Measurements from ENCODE around the gene RPL18.

The RPL18 gene

GRCh38 chr19:48642862-48643261 lies 23.9 kb upstream of the RPL18 start:
- H3K9me3 ChIP-seq (ENCODE audit: control insufficient read depth, low read length), result no peaks in the 10 kb centered on the region
- peaks cover 21% of the 10 kb centered on the region for H3K4me1 ChIP-seq (ENCODE audit: control insufficient read depth, insufficient read depth, low read length)
- H3K4me3 ChIP-seq (ENCODE audit: low read length), result no peak overlapping the region
- H3K36me3 ChIP-seq (ENCODE audit: control insufficient read depth, insufficient read depth, low read length, severe bottlenecking), result no peaks in the 10 kb centered on the region
- no peak overlapping the region for H3K9ac ChIP-seq (ENCODE audit: low read length)
- no peak for DNase-seq (ENCODE audit: low read depth)
- H3K27me3 ChIP-seq (replicated peaks; ENCODE audit: control insufficient read depth, insufficient read depth, low read length), result peaks cover 7% of the 10 kb centered on the region

DNA sequence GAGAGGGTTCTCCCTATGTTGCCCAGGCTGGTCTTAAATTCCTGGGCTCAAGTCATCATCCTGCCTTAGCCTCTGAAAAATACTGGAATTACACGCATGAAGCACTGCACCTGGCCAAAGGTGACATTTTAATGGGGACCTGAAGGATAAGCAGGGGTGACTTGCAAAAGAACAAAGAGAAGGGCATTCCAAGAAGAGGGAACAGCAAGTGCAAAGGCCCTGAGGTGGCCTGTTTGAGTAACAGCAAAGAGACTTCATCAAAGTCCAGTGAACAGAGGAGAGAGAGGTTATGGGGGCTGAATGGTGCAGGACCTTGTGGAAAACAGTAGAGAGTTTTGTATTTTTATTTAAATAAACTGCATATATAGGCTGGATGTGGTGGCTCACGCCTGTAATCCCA lies 22.9 kb upstream of the RPL18 start:
- H3K9me3 ChIP-seq (ENCODE audit: control insufficient read depth, low read length), result no peaks in the 10 kb centered on the region
- no peak overlapping the region for H3K9ac ChIP-seq (ENCODE audit: low read length)
- DNase-seq (ENCODE audit: low read depth), result no peak
- H3K4me1 ChIP-seq (ENCODE audit: control insufficient read depth, insufficient read depth, low read length), result peaks cover 23% of the 10 kb centered on the region
- peaks cover 7% of the 10 kb centered on the region for H3K27me3 ChIP-seq (replicated peaks; ENCODE audit: control insufficient read depth, insufficient read depth, low read length)
- H3K4me3 ChIP-seq (ENCODE audit: low read length), result no peak overlapping the region
- H3K36me3 ChIP-seq (ENCODE audit: control insufficient read depth, insufficient read depth, low read length, severe bottlenecking), result no peaks in the 10 kb centered on the region

DNA sequence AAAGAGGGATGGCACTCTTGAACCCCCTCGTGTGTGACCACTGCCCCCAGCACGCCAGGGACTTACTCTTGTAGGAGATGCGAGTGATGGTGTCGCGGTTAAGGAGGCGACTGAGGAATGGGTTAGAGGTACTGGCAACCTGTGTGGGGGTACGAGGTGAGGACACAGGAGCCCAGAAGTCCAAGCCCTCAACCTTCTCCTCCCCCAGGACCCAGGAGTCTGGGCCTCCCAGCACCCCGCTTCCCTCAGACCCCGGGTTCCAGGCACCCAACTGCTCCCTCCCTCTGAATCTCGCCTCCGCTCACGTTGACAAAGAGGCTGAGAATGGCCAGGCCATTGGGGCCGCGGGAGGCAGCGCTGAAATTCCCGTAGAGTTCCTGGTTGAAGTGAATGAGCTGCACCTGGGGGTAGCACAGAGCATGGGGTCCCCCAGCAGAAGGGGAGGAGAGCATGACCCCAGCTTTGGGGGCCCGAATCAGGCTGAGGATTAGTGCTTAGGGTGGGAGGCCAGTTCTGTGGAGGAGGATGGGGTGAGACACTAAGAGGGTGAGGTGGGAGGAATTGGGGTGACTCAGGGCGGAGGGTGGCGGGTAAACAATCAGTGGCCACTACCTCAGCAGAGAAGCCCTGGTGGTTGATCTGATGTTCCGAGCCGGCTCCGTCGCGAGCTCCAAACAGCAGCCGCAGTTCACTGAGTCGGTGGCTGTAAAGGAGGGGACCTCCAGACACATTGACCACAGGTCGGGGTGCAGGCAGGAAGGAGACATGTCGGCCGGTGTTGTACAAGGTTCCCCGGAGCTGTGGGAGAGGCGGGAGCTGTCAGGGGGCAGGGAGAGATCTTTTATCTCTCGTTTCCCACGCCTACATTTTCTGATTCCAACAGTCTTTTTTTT lies 20.8 kb upstream of the RPL18 start:
- Histone ChIP-seq H3K9ac (ENCODE audit: low read length) (no peak overlapping the region), H3K4me3 (ENCODE audit: low read length) (no peak overlapping the region), H3K36me3 (ENCODE audit: control insufficient read depth, insufficient read depth, low read length, severe bottlenecking) (no peaks in the 10 kb centered on the region), H3K4me1 (ENCODE audit: control insufficient read depth, insufficient read depth, low read length) (peaks cover 25% of the 10 kb centered on the region), H3K9me3 (ENCODE audit: control insufficient read depth, low read length) (no peaks in the 10 kb centered on the region), H3K27me3 (replicated peaks; ENCODE audit: control insufficient read depth, insufficient read depth, low read length) (no peaks in the 10 kb centered on the region)
- DNase-seq (ENCODE audit: low read depth), result no peak

- Histone ChIP-seq H3K9me3 (ENCODE audit: control insufficient read depth, low read length) (no peaks in the 10 kb centered on the region), H3K4me3 (ENCODE audit: low read length) (peak overlapping the region; percentile 54), H3K4me1 (ENCODE audit: control insufficient read depth, insufficient read depth, low read length) (peaks cover 31% of the 10 kb centered on the region), H3K9ac (ENCODE audit: low read length) (peak overlapping the region; percentile 91), H3K36me3 (ENCODE audit: control insufficient read depth, insufficient read depth, low read length, severe bottlenecking) (no peaks in the 10 kb centered on the region), H3K27me3 (replicated peaks; ENCODE audit: control insufficient read depth, insufficient read depth, low read length) (no peaks in the 10 kb centered on the region)
- no peak for DNase-seq (ENCODE audit: low read depth)
These were observed 19.9 kb upstream of the RPL18 start for GRCh38 chr19:48638831-48639381.

DNA sequence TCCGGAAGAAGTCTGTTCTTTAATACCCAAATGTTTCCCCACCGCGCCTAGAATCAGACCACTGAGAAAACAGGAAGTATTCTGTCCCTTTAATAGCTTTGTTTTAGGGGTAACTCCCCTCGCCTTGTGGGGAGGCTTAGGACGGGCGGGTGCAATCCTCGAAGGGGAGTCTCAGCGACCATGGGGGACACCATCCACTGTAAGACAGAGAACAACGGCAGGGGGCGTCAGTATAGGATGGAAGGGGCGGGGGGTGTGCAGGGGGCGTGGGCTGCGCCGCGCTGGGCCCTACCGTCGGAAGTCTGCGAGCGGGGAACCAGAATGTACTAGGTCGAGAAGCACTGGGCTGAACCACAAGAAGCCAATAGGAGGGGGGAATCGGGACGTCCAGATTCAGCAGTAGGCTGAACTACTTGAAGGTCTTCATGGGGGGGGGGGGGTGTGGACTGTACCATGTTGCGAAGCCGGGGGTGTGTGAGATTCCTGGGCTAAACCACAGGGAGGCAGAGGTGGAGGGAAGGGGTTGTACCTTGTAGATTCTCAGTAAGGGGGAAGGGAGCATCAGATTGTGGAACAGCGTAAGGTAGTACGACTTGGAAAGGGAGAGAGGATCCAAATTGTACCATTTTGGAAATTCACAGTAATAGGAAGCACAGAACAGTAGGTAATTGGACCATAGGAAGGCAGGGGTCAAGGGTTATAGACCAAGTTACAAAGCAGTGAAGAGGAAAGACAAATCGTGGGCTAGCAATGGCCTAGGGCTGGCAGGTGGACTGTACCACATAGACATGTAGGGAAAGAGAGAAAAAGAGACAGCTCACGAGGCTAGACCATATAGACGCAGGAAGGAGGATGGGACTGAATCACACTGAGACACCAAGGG lies 19.2 kb upstream of the RPL18 start:
- Histone ChIP-seq H3K9ac (ENCODE audit: low read length) (peak overlapping the region; percentile 91), H3K36me3 (ENCODE audit: control insufficient read depth, insufficient read depth, low read length, severe bottlenecking) (no peaks in the 10 kb centered on the region), H3K4me1 (ENCODE audit: control insufficient read depth, insufficient read depth, low read length) (peaks cover 38% of the 10 kb centered on the region), H3K9me3 (ENCODE audit: control insufficient read depth, low read length) (no peaks in the 10 kb centered on the region), H3K4me3 (ENCODE audit: low read length) (peak overlapping the region; percentile 87), H3K27me3 (replicated peaks; ENCODE audit: control insufficient read depth, insufficient read depth, low read length) (no peaks in the 10 kb centered on the region)
- DNase-seq (ENCODE audit: low read depth), result peak; percentile 94

GRCh38 chr19:48637449-48637947 lies 18.5 kb upstream of the RPL18 start:
- peak overlapping the region; percentile 87 for H3K4me3 ChIP-seq (ENCODE audit: low read length)
- no peaks in the 10 kb centered on the region for H3K9me3 ChIP-seq (ENCODE audit: control insufficient read depth, low read length)
- DNase-seq (ENCODE audit: low read depth), result peak; percentile 99
- H3K36me3 ChIP-seq (ENCODE audit: control insufficient read depth, insufficient read depth, low read length, severe bottlenecking), result no peaks in the 10 kb centered on the region
- H3K27me3 ChIP-seq (replicated peaks; ENCODE audit: control insufficient read depth, insufficient read depth, low read length), result no peaks in the 10 kb centered on the region
- peak overlapping the region; percentile 91 for H3K9ac ChIP-seq (ENCODE audit: low read length)
- H3K4me1 ChIP-seq (ENCODE audit: control insufficient read depth, insufficient read depth, low read length), result peaks cover 45% of the 10 kb centered on the region

- H3K4me3 ChIP-seq (ENCODE audit: low read length), result peak within 1 kb of the TSS; percentile 87
These were observed 18.0 kb upstream of the RPL18 start, which contains the start of gene DBP for GRCh38 chr19:48636859-48637448. Gene DBP (minus strand): TSS chr19:48637379. CDS start chr19:48636994, 385 bp downstream.

DNA sequence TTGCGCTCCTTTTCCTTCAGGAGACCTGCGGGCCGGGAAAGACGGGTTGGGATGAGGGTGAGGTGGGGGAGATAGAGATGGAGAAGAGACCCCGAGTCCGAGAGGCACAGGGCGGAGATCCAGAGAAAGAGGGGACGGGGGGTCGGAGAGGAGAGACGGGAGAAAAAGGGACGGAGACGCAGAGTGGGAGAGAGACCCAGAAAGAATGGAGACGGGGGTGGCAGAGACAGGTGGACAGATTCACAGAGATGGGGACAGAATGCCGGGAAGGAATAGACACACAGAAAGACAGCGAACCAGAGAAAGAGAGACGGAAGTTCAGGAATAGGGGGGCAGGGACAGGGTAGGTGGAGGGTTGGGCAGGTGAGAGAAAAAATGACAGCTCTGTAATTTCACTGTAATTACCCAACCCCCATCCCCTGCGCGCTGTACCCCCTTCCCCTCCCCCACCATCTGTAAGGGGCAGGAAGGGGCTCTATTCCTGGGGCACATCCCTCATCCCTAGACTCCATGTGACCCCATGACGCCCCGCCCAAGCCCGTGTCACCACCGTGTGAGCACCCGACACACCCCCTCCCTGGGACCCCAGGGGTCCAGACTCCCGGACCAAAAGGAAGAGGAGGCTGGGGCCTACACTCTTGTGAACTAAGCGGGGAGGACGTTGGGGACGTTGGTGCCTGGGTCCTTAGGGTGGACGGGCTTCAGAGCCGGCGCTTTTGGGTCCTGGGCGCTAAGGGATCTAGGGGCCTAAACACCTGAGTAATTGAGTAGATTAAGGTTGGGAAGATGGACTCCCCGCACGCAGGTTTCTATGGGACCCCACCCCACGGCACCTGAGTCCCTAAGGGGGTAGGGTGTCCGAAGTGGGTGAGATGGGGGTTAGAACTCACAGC lies 17.2 kb upstream of the RPL18 start:
- Histone ChIP-seq H3K9ac (ENCODE audit: low read length) (peak overlapping the region; percentile 91), H3K27me3 (replicated peaks; ENCODE audit: control insufficient read depth, insufficient read depth, low read length) (no peaks in the 10 kb centered on the region), H3K9me3 (ENCODE audit: control insufficient read depth, low read length) (no peaks in the 10 kb centered on the region), H3K4me3 (ENCODE audit: low read length) (peak overlapping the region; percentile 87), H3K4me1 (ENCODE audit: control insufficient read depth, insufficient read depth, low read length) (peaks cover 47% of the 10 kb centered on the region), H3K36me3 (ENCODE audit: control insufficient read depth, insufficient read depth, low read length, severe bottlenecking) (no peaks in the 10 kb centered on the region)
- DNase-seq (ENCODE audit: low read depth), result peak; percentile 33

More at GRCh38 chr19:48636859-48637448, 18.0 kb upstream of the RPL18 start, which contains the start of gene DBP:
- DNase-seq (ENCODE audit: low read depth), result no peak
- Histone ChIP-seq H3K9ac (ENCODE audit: low read length) (peak within 1 kb of the TSS; percentile 91), H3K4me1 (ENCODE audit: control insufficient read depth, insufficient read depth, low read length) (peaks cover 47% of the 10 kb centered on the region), H3K36me3 (ENCODE audit: control insufficient read depth, insufficient read depth, low read length, severe bottlenecking) (no peaks in the 10 kb centered on the region), H3K9me3 (ENCODE audit: control insufficient read depth, low read length) (no peaks in the 10 kb centered on the region), H3K27me3 (replicated peaks; ENCODE audit: control insufficient read depth, insufficient read depth, low read length) (no peaks in the 10 kb centered on the region)

- peaks cover 47% of the 10 kb centered on the region for H3K4me1 ChIP-seq (ENCODE audit: control insufficient read depth, insufficient read depth, low read length)
- H3K36me3 ChIP-seq (ENCODE audit: control insufficient read depth, insufficient read depth, low read length, severe bottlenecking), result no peaks in the 10 kb centered on the region
- H3K9me3 ChIP-seq (ENCODE audit: control insufficient read depth, low read length), result no peaks in the 10 kb centered on the region
- peak overlapping the region; percentile 87 for H3K4me3 ChIP-seq (ENCODE audit: low read length)
- H3K9ac ChIP-seq (ENCODE audit: low read length), result peak overlapping the region; percentile 82
- no peaks in the 10 kb centered on the region for H3K27me3 ChIP-seq (replicated peaks; ENCODE audit: control insufficient read depth, insufficient read depth, low read length)
- peak; percentile 61 for DNase-seq (ENCODE audit: low read depth)
These were observed 16.4 kb upstream of the RPL18 start for GRCh38 chr19:48635263-48635965.

Measured in adipocyte (in vitro differentiated cells).